ENCODE data around the gene UGDH.

The UGDH gene

DNA sequence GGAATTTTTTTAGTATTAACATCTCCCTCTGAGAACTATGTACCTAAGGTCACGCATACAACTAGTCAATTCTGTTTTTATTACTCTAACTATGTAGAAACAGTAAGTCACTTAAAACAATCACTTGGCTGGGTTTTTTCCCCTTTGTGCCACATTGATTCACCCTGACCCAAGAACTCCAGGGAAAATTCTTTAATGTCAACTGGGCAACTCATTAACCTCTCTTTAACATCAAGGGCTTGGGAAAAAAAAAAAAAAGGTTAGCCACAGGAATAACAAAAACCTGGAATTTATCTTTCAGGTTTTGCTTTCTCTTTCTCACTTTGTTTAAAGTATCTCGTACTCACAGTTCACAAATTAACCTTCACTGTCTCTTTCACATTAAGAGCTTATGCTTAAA, 76.6 kb downstream of the UGDH start:
- Histone ChIP-seq H3K4me1 (ENCODE audit: control insufficient read depth, insufficient read depth, low read length) (no peaks in the 10 kb centered on the region), H3K4me3 (ENCODE audit: low read depth, low read length) (no peak overlapping the region), H3K36me3 (ENCODE audit: control insufficient read depth in 2 of 2, insufficient read depth in 1 of 2, low read length in 2 of 2) (peaks cover 18 to 83% of the 10 kb centered on the region in 2 experiments; a peak in 2 of 3 replicates), H3K27ac (ENCODE audit: extremely low read depth, low read depth, low read length) (no peak overlapping the region), H3K9me3 (ENCODE audit: control insufficient read depth, insufficient read depth, low read depth, low read length) (no peaks in the 10 kb centered on the region)
- CTCF ChIA-PET = no interaction called here
- TF ChIP-seq ZNF132 (tag by site-specific recombination; IDR thresholded peaks at IDR 0.05; ENCODE audit: borderline replicate concordance) (no peak), EGR2 (tag by site-specific recombination; IDR thresholded peaks at IDR 0.05; ENCODE audit: low read depth) (no peak), MEIS1 (CRISPR knock-in tag; IDR thresholded peaks at IDR 0.05; ENCODE audit: borderline replicate concordance) (no peak), OVOL3 (tag by site-specific recombination; IDR thresholded peaks at IDR 0.05) (no peak)
- POLR2A ChIA-PET = interaction anchor here (0.7 kb wide), 1 partner anchor 84 kb away, joined by 4 read pairs; the partner anchor contains the start of gene RFC1
